GM21737 (cell line): ENCODE results near the gene FAM163B.

Experiments used
- ATAC-seq: cut with Tn5 transposase; IDR thresholded peaks from one replicate; pipeline ENCODE4 v1.9.1; 2021; ENCODE audit warnings: mild to moderate bottlenecking, moderate library complexity; ENCODE audit not compliant: unreplicated experiment

Gene FAM163B

GRCh38 chr9:133584167-133584558, 25.0 kb downstream of the FAM163B start:
- no peak for ATAC-seq

- ATAC-seq: no peak
Observed at GRCh38 chr9:133583586-133583985, 25.6 kb downstream of the FAM163B start.

GRCh38 chr9:133583111-133583510, 26.1 kb downstream of the FAM163B start:
- ATAC-seq: no peak

- ATAC-seq: no peak
Observed at GRCh38 chr9:133582501-133583045, 26.6 kb downstream of the FAM163B start.

GRCh38 chr9:133581513-133582343, 27.5 kb downstream of the FAM163B start:
- ATAC-seq: no peak

- ATAC-seq: no peak
Observed at GRCh38 chr9:133581011-133581410, 28.2 kb downstream of the FAM163B start.

GRCh38 chr9:133580419-133580738, 28.8 kb downstream of the FAM163B start:
- no peak for ATAC-seq

GRCh38 chr9:133579601-133580418, 29.4 kb downstream of the FAM163B start:
- ATAC-seq: no peak

- no peak for ATAC-seq
Observed at GRCh38 chr9:133578524-133579441, 30.4 kb downstream of the FAM163B start.

GRCh38 chr9:133577737-133578112, 31.5 kb downstream of the FAM163B start:
- ATAC-seq: no peak

- no peak for ATAC-seq
Observed at GRCh38 chr9:133576875-133577736, 32.1 kb downstream of the FAM163B start.

- no peak for ATAC-seq
Observed at GRCh38 chr9:133576031-133576874, 32.9 kb downstream of the FAM163B start.

- no peak for ATAC-seq
Observed at GRCh38 chr9:133575186-133576030, 33.8 kb downstream of the FAM163B start.

GRCh38 chr9:133574771-133575170, 34.4 kb downstream of the FAM163B start:
- no peak for ATAC-seq

- no peak for ATAC-seq
Observed at GRCh38 chr9:133573791-133574515, 35.2 kb downstream of the FAM163B start.

- no peak for ATAC-seq
Observed at GRCh38 chr9:133572821-133573361, 36.3 kb downstream of the FAM163B start.

- no peak for ATAC-seq
Observed at GRCh38 chr9:133571896-133572595, 37.1 kb downstream of the FAM163B start.
